Keratinocyte (primary cell): Measurements from ENCODE around the gene GNG14.

Experiments
- EZH2 ChIP-seq: IDR thresholded peaks from one replicate; pipeline ENCODE4 v1.6.1; 2012; ENCODE audit warnings: inconsistent platforms, mild to moderate bottlenecking, low read length, moderate library complexity
- TF ChIP-seq, protein P1 (sequence below), 3 experiments: IDR thresholded peaks in 1 of 3; conservative IDR thresholded peaks in 1 of 3; optimal IDR thresholded peaks in 1 of 3; 2 replicates in 2 of 3; 3 replicates in 1 of 3; pipeline versions ENCODE3 to v1.5.1; 2011; ENCODE audit warnings: low read length in 3 of 3, mild to moderate bottlenecking in 3 of 3, moderate library complexity in 2 of 3, control low read depth in 1 of 3, inconsistent platforms in 1 of 3; ENCODE audit not compliant: insufficient read depth in 2 of 3; ENCODE audit errors: extremely low read depth in 1 of 3

DNA sequence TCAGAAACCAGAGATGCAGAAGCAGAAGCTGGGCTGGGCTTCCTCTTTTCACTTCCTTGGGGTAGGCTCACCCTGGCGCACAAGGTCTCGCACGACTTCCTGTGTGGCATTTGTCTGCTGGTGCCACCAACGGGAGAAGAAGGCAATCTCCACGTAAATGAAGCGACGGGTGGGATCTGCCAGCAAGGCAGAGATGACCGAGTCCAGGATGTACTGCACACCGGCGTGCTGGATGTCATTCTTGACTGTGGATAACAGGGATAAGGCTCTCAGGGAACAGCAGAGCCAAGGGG, 22.6 kb upstream of the GNG14 start:
- TF ChIP-seq, protein P1, sequence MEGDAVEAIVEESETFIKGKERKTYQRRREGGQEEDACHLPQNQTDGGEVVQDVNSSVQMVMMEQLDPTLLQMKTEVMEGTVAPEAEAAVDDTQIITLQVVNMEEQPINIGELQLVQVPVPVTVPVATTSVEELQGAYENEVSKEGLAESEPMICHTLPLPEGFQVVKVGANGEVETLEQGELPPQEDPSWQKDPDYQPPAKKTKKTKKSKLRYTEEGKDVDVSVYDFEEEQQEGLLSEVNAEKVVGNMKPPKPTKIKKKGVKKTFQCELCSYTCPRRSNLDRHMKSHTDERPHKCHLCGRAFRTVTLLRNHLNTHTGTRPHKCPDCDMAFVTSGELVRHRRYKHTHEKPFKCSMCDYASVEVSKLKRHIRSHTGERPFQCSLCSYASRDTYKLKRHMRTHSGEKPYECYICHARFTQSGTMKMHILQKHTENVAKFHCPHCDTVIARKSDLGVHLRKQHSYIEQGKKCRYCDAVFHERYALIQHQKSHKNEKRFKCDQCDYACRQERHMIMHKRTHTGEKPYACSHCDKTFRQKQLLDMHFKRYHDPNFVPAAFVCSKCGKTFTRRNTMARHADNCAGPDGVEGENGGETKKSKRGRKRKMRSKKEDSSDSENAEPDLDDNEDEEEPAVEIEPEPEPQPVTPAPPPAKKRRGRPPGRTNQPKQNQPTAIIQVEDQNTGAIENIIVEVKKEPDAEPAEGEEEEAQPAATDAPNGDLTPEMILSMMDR (optimal IDR thresholded peaks at IDR 0.05 in 1 of 3, IDR thresholded peaks at IDR 0.05 in 1 of 3, conservative IDR thresholded peaks at IDR 0.05 in 1 of 3; ENCODE audit: extremely low read depth in 1 of 3, insufficient read depth in 2 of 3, low read length in 3 of 3): no peak
- no peak for TF ChIP-seq EZH2
